Peyer's patch (tissue), 4 donors: ENCODE data around the gene TFAP2A. TPM values are rescaled to one million over a fixed set of nuclear protein-coding genes. Genes with fewer than 3 reads are reported as not detected.

Experiments
- DNase-seq, 3 donors: peaks; one replicate each; pipeline ENCODE4 v3.0.0-alpha.2; 2017 to 2019
- H3K27ac ChIP-seq, 4 donors: fragments of 200-600 bp; sonication (generic); one replicate each; pipeline ENCODE4 v1.5.1; 2016 to 2019
- H3K27me3 ChIP-seq, 2 donors: fragments of 200-600 bp; sonication (generic); one replicate each; pipeline ENCODE4 v1.5.1; 2019
- H3K36me3 ChIP-seq, 3 donors: fragments of 200-600 bp; sonication (generic); one replicate each; pipeline ENCODE4 v1.5.1; 2016 to 2019
- H3K4me1 ChIP-seq, 4 donors: fragments of 200-600 bp; sonication (generic); one replicate each; pipeline ENCODE4 v1.5.1; 2016 to 2019
- H3K4me3 ChIP-seq, 4 donors: fragments of 200-600 bp; sonication (generic); 1 replicate in 3 of 4; 2 replicates in 1 of 4; pipeline ENCODE4 v1.5.1; 2016 to 2019; ENCODE audit warnings: mild to moderate bottlenecking in 1 of 4
- H3K9me3 ChIP-seq, 4 donors: fragments of 200-600 bp; sonication (generic); one replicate each; pipeline ENCODE4 v1.5.1; 2016 to 2019; ENCODE audit warnings: mild to moderate bottlenecking in 1 of 4
- CTCF ChIP-seq, 6 experiments: fragments of 450-650 bp in 4 of 6; fragments of 200-600 bp in 2 of 6; sonication (generic) in 1 of 6; IDR thresholded peaks; one replicate each; pipeline ENCODE4 v1.5.1; 2017 to 2019; ENCODE audit warnings: antibody characterized with exemption in 6 of 6, mild to moderate bottlenecking in 3 of 6, moderate library complexity in 1 of 6
- POLR2A ChIP-seq, 2 donors: fragments of 450-650 bp; IDR thresholded peaks; one replicate each; pipeline ENCODE4 v1.5.1; 2017; ENCODE audit warnings: antibody characterized with exemption in 2 of 2, mild to moderate bottlenecking in 2 of 2, moderate library complexity in 2 of 2
- total RNA-seq, 4 donors: library from RNA; depleted of rRNA; stranded (reverse); fragments of >200 nt; gene quantifications; one replicate each; pipeline ENCODE4 v1.1.0, GENCODE V29; 2016

TFAP2A gene
- total RNA-seq, 4 donors from 2014 or later: 1.4 TPM; not detected in 3

GRCh38 chr6:10409233-10409721 lies 5.6 kb downstream of the TFAP2A start:
- H3K4me1 ChIP-seq: peaks cover 0 to 34% (median 13%) of the 10 kb centered on the region in 4 donors
- H3K36me3 ChIP-seq: no peaks in the 10 kb centered on the region
- peaks cover 0 to 34% of the 10 kb centered on the region in 2 donors for H3K27me3 ChIP-seq
- no peak overlapping the region for H3K27ac ChIP-seq
- no peak for TF ChIP-seq CTCF (IDR thresholded peaks at IDR 0.05)
- no peak overlapping the region for H3K4me3 ChIP-seq
- H3K9me3 ChIP-seq: peaks cover 0 to 12% (median 5%) of the 10 kb centered on the region in 4 donors
- no peak for DNase-seq

- H3K4me1 ChIP-seq: peaks cover 0 to 28% (median 15%) of the 10 kb centered on the region in 4 donors
- peaks cover 0 to 12% (median 5%) of the 10 kb centered on the region in 4 donors for H3K9me3 ChIP-seq
- no peak overlapping the region for H3K4me3 ChIP-seq
- H3K27ac ChIP-seq: no peak overlapping the region
- H3K36me3 ChIP-seq: no peaks in the 10 kb centered on the region
- TF ChIP-seq POLR2A (IDR thresholded peaks at IDR 0.05) (no peak), CTCF (IDR thresholded peaks at IDR 0.05) (no peak)
- H3K27me3 ChIP-seq: peaks cover 0 to 25% of the 10 kb centered on the region in 2 donors
- no peak for DNase-seq
These were observed 6.4 kb downstream of the TFAP2A start for GRCh38 chr6:10408457-10408856.

GRCh38 chr6:10407674-10408054 lies 7.2 kb downstream of the TFAP2A start:
- H3K4me3 ChIP-seq: no peak overlapping the region
- H3K27ac ChIP-seq: no peak overlapping the region
- peaks cover 0 to 17% of the 10 kb centered on the region in 2 donors for H3K27me3 ChIP-seq
- DNase-seq: no peak
- peaks cover 0 to 23% (median 10%) of the 10 kb centered on the region in 4 donors for H3K4me1 ChIP-seq
- H3K9me3 ChIP-seq: peaks cover 0 to 12% (median 5%) of the 10 kb centered on the region in 4 donors
- no peak for TF ChIP-seq CTCF (IDR thresholded peaks at IDR 0.05)
- no peak for TF ChIP-seq POLR2A (IDR thresholded peaks at IDR 0.05)
- no peaks in the 10 kb centered on the region for H3K36me3 ChIP-seq

- no peak for DNase-seq
- Histone ChIP-seq H3K27me3 (peaks cover 0 to 16% of the 10 kb centered on the region in 2 donors), H3K4me3 (no peak overlapping the region), H3K4me1 (peaks cover 0 to 21% (median 8%) of the 10 kb centered on the region in 4 donors), H3K27ac (no peak overlapping the region), H3K36me3 (no peaks in the 10 kb centered on the region), H3K9me3 (peaks cover 0 to 12% (median 5%) of the 10 kb centered on the region in 4 donors)
- TF ChIP-seq POLR2A (IDR thresholded peaks at IDR 0.05) (no peak), CTCF (IDR thresholded peaks at IDR 0.05) (no peak)
These were observed 7.7 kb downstream of the TFAP2A start for GRCh38 chr6:10407018-10407673.

- H3K4me3 ChIP-seq: no peak overlapping the region
- TF ChIP-seq CTCF (IDR thresholded peaks at IDR 0.05) (no peak), POLR2A (IDR thresholded peaks at IDR 0.05) (no peak)
- no peak for DNase-seq
- peaks cover 0 to 18% (median 8%) of the 10 kb centered on the region in 4 donors for H3K4me1 ChIP-seq
- H3K27me3 ChIP-seq: peaks cover 0 to 15% of the 10 kb centered on the region in 2 donors
- H3K9me3 ChIP-seq: peaks cover 0 to 12% (median 5%) of the 10 kb centered on the region in 4 donors
- H3K36me3 ChIP-seq: no peaks in the 10 kb centered on the region
- H3K27ac ChIP-seq: no peak overlapping the region
These were observed 8.3 kb downstream of the TFAP2A start for GRCh38 chr6:10406556-10406955.
